Neutrophil (primary cell): Measurements from ENCODE around the gene PLEKHG3.

ENCODE experiments used
- H3K27ac ChIP-seq: fragments of 200-600 bp; sonication (generic); 2 replicates; pipeline ENCODE4 v1.5.1; 2016; ENCODE audit warnings: mild to moderate bottlenecking, moderate library complexity
- H3K27me3 ChIP-seq: fragments of 200-600 bp; sonication (generic); 2 replicates; pipeline ENCODE4 v1.6.0; 2016; ENCODE audit warnings: mild to moderate bottlenecking
- H3K36me3 ChIP-seq: fragments of 200-600 bp; sonication (generic); 2 replicates; pipeline ENCODE4 v1.5.1; 2017
- H3K4me1 ChIP-seq, 2 experiments: fragments of 200-600 bp in 1 of 2; sonication (generic) in 1 of 2; 1 replicate in 1 of 2; 2 replicates in 1 of 2; pipeline versions ENCODE4 v1.5.1 to v1.6.1; 2013 to 2016; ENCODE audit warnings: low read depth in 1 of 2, low read length in 1 of 2, mild to moderate bottlenecking in 1 of 2, moderate library complexity in 1 of 2; ENCODE audit not compliant: control insufficient read depth in 1 of 2, insufficient read depth in 1 of 2
- H3K4me3 ChIP-seq, 2 experiments: fragments of 200-600 bp in 1 of 2; sonication (generic) in 1 of 2; 1 replicate in 1 of 2; 2 replicates in 1 of 2; pipeline ENCODE4 v1.5.1; 2013 to 2016; ENCODE audit warnings: low read depth in 1 of 2, low read length in 1 of 2, mild to moderate bottlenecking in 1 of 2, moderate library complexity in 1 of 2
- H3K9me3 ChIP-seq: fragments of 200-600 bp; sonication (generic); 2 replicates; pipeline ENCODE4 v1.5.1; 2016
- CTCF ChIP-seq: fragments of 200-600 bp; sonication (generic); IDR thresholded peaks from 2 replicates; pipeline ENCODE4 v1.5.1; 2016; ENCODE audit warnings: antibody characterized with exemption

The PLEKHG3 gene

DNA sequence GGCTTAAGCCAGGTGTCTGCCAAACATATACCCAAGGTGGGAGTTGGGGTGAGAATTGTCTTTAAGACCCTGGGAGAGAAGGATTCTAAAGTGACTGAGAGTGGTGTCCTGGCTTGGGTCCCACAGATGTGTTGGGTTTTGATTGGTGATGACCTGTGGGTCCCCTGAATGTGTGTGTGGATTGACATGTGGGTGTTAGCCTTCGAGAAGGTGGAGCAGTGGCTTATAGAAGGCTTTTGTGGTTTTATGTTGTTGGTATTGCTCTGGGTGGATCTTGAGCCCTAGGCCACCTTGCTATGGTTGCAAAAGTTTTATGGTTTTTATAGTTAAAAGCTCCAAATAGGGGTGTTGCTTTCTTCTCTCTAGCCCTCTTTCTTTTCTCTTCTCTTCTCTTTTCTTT lies 29.7 kb downstream of the PLEKHG3 start:
- Histone ChIP-seq H3K9me3 (no peaks in the 10 kb centered on the region), H3K36me3 (peaks cover 94% of the 10 kb centered on the region), H3K27ac (peak overlapping the region; percentile 47), H3K27me3 (no peaks in the 10 kb centered on the region), H3K4me1 (peaks cover 19% of the 10 kb centered on the region in 2 experiments), H3K4me3 (no peak overlapping the region)
- TF ChIP-seq CTCF = no peak

- H3K27ac ChIP-seq = peak overlapping the region; percentile 60
- H3K36me3 ChIP-seq = peaks cover 94% of the 10 kb centered on the region
- H3K4me3 ChIP-seq = no peak overlapping the region
- no peaks in the 10 kb centered on the region for H3K9me3 ChIP-seq
- H3K4me1 ChIP-seq = peaks cover 9 to 10% of the 10 kb centered on the region in 2 experiments
- no peaks in the 10 kb centered on the region for H3K27me3 ChIP-seq
- TF ChIP-seq CTCF = no peak
Observed at GRCh38 chr14:64734990-64735389, 30.8 kb downstream of the PLEKHG3 start.

- H3K9me3 ChIP-seq = no peaks in the 10 kb centered on the region
- no peak overlapping the region for H3K4me3 ChIP-seq
- H3K27me3 ChIP-seq = no peaks in the 10 kb centered on the region
- peaks cover 94% of the 10 kb centered on the region for H3K36me3 ChIP-seq
- peaks cover 9 to 10% of the 10 kb centered on the region in 2 experiments for H3K4me1 ChIP-seq
- no peak overlapping the region for H3K27ac ChIP-seq
- no peak for TF ChIP-seq CTCF
Observed at GRCh38 chr14:64736271-64737169, 32.3 kb downstream of the PLEKHG3 start.

DNA sequence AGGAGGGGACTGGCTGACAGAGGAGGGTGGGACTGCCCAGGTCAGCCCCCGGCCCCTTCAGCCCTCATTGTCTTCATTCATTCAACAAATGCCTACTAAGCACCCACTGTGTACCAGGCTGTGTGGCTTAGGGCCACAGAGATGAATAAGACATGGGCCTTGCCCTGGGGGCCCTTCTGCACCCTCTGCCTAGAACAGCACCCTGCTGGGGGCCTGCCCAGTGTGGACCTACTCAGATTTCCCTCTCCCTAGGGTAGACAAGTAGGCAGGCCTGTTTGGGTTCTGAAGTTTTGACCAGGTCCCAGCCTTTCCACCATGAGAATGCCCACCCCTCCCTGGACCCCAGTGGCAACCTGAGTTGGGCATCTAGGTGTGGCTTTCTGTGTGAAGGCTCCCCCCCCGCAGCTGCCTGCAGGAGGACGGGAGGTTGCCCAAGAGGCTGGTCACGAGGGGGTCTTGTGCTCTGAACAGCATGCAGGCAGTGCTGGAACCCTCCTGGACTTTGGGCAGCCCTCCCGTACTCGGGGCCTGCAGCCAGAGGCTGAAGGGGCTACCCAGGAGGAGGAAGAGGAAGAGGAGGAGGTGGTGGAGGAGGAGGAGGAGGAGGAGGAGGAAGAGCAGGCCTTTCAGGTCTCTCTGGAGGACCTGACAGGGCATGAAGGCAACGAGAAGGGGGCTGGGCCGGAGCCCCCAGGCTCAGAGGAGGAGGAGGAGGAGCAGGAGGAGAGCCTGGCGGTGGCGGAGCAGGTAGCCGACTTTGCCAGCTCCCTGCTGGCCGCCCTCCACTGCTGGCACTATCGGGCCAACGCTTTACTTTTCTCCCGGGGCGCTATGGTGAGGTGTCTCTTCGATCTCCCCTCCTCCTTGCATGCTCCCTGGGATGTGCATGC lies 33.4 kb downstream of the PLEKHG3 start:
- Histone ChIP-seq H3K27me3 (no peaks in the 10 kb centered on the region), H3K9me3 (no peaks in the 10 kb centered on the region), H3K36me3 (peaks cover 94% of the 10 kb centered on the region), H3K4me3 (no peak overlapping the region), H3K4me1 (peaks cover 9 to 10% of the 10 kb centered on the region in 2 experiments), H3K27ac (peak overlapping the region; percentile 15)
- no peak for TF ChIP-seq CTCF

DNA sequence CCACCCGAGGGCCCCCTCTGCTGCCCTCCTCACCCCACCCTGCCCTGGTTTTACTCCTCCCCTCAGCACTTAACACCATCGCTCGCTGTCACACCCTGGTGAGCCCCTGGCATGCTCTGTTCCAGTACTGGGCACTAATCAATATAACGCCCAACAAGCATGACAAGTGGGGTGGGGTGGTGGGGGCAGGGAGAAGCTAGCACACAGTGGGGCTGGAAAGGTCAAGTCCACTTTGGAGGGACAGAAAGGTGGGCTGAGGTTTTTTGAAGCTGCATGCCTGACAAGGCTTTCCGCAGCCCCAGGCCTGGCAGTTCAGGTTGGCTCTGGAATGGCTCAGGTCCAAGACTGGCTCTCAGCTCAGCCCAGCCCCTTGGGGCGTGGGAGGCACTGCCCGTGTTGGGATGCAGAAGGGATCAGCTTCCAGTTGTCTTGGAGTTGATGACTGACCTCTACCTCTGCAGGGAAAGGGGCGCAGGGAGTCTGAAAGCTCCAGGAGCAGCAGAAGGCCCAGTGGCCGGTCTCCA lies 34.1 kb downstream of the PLEKHG3 start:
- Histone ChIP-seq H3K27me3 (no peaks in the 10 kb centered on the region), H3K27ac (no peak overlapping the region), H3K4me3 (no peak overlapping the region), H3K36me3 (peaks cover 94% of the 10 kb centered on the region), H3K4me1 (peaks cover 9 to 10% of the 10 kb centered on the region in 2 experiments), H3K9me3 (no peaks in the 10 kb centered on the region)
- TF ChIP-seq CTCF = no peak
